ENCODE results near the gene LINGO4.

DNA sequence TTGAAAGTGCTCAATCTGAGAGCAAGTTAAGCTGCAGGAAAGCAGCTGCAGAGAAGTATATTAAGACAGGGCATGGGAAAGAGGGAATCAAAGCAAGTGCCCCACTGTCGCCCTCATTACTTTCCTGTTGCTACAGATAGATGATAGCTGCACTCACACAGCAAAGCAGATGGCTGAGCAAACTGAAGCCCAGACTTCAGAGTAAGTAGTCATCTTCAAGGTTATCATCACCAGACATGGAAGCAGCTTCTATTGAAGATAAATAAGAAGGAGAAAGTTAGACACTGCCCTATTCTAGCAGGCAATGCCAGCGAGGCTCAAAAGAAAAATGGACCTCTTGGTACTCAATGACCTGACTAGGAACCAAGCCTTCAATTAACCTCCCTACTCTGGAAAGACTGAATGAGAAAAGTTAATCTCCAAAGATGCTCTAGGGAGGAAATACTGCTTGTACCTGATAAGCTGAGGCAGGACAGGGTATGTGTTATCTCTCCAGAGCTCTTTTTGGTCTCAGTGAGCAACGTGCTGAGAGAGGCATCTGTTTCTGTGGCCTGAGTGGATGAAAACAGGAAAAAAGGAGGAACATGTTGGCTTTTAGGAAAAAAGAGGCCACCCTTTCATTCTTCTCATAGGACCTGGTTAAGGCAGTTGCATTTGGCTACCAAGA lies 30.8 kb downstream of the LINGO4 start:
- TF ChIP-seq POLR2A (IDR thresholded peaks at IDR 0.05) (no peak), POLR2AphosphoS5 (IDR thresholded peaks at IDR 0.05) (no peak)
- TF ChIP-seq, protein P1, sequence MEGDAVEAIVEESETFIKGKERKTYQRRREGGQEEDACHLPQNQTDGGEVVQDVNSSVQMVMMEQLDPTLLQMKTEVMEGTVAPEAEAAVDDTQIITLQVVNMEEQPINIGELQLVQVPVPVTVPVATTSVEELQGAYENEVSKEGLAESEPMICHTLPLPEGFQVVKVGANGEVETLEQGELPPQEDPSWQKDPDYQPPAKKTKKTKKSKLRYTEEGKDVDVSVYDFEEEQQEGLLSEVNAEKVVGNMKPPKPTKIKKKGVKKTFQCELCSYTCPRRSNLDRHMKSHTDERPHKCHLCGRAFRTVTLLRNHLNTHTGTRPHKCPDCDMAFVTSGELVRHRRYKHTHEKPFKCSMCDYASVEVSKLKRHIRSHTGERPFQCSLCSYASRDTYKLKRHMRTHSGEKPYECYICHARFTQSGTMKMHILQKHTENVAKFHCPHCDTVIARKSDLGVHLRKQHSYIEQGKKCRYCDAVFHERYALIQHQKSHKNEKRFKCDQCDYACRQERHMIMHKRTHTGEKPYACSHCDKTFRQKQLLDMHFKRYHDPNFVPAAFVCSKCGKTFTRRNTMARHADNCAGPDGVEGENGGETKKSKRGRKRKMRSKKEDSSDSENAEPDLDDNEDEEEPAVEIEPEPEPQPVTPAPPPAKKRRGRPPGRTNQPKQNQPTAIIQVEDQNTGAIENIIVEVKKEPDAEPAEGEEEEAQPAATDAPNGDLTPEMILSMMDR (IDR thresholded peaks at IDR 0.05), result no peak

All from suprapubic skin (tissue), 4 donors.